Peyer's patch (tissue), 4 donors: Measurements from ENCODE around the gene VTI1A.

ENCODE experiments used
- CTCF ChIP-seq, 6 experiments: fragments of 450-650 bp in 4 of 6; fragments of 200-600 bp in 2 of 6; sonication (generic) in 1 of 6; IDR thresholded peaks; one replicate each; pipeline ENCODE4 v1.5.1; 2017 to 2019; ENCODE audit warnings: antibody characterized with exemption in 6 of 6, mild to moderate bottlenecking in 3 of 6, moderate library complexity in 1 of 6
- POLR2A ChIP-seq, 2 donors: fragments of 450-650 bp; IDR thresholded peaks; one replicate each; pipeline ENCODE4 v1.5.1; 2017; ENCODE audit warnings: antibody characterized with exemption in 2 of 2, mild to moderate bottlenecking in 2 of 2, moderate library complexity in 2 of 2

- TF ChIP-seq CTCF (IDR thresholded peaks at IDR 0.05) (peak in 4 of 6 experiments; percentile 52 to 71 (median 64)), POLR2A (IDR thresholded peaks at IDR 0.05) (no peak)
These were observed 11.9 kb upstream of the VTI1A start for GRCh38 chr10:112434988-112435619.
